H1 (cell line): ENCODE results near the gene AUH. TPM values are rescaled to one million over a fixed set of nuclear protein-coding genes. Genes with fewer than 3 reads are reported as not detected.

Experiments
- CTCF ChIA-PET: fragments of 300-600 bp; sonication (Branson Sonifier 250); formaldehyde crosslinking; loops from one replicate; lab custom pipeline; 2021; ENCODE audit not compliant: partially characterized antibody; lab: Charles Lee
- POLR2A ChIA-PET: fragments of 300-600 bp; sonication (Branson Sonifier 250); formaldehyde crosslinking; loops from one replicate; lab custom pipeline; 2021; ENCODE audit warnings: inconsistent platforms; ENCODE audit not compliant: partially characterized antibody; lab: Charles Lee
- DNase-seq, 2 experiments: peaks; one replicate each; pipeline versions ENCODE4 v3.0.0 to v3.0.0-alpha.2; 2010 to 2022; ENCODE audit warnings: low spot score in 2 of 2, low read depth in 1 of 2, mixed read lengths in 1 of 2
- FAIRE-seq: peaks from 2 replicates; lab custom pipeline; 2011; peaks lifted over from hg19 to GRCh38; lab: Jason Lieb, UNC
- H2AFZ ChIP-seq: 2 replicates; pipeline ENCODE4 v1.8.1; 2012; ENCODE audit warnings: low read length, inconsistent platforms
- H2AK5ac ChIP-seq: 2 replicates; pipeline ENCODE4 v1.6.1; 2013; ENCODE audit warnings: low read depth, low read length
- H2BK120ac ChIP-seq: replicated peaks from 2 replicates; pipeline ENCODE3; 2013; ENCODE audit warnings: low read depth, low read length, inconsistent platforms
- H2BK12ac ChIP-seq: 2 replicates; pipeline ENCODE4 v1.6.1; 2013; ENCODE audit warnings: low read depth, low read length
- H2BK15ac ChIP-seq: 2 replicates; pipeline ENCODE4 v1.6.1; 2013; ENCODE audit warnings: low read length
- H2BK20ac ChIP-seq: 2 replicates; pipeline ENCODE4 v1.6.1; 2013; ENCODE audit warnings: low read length
- H2BK5ac ChIP-seq: 2 replicates; pipeline ENCODE4 v1.6.1; 2013; ENCODE audit warnings: low read depth, low read length
- H3K14ac ChIP-seq: 2 replicates; pipeline ENCODE4 v1.6.1; 2013; ENCODE audit warnings: inconsistent platforms; ENCODE audit not compliant: insufficient read length
- H3K18ac ChIP-seq: 2 replicates; pipeline ENCODE4 v1.6.1; 2013; ENCODE audit warnings: low read length; ENCODE audit errors: extremely low read depth
- H3K23ac ChIP-seq: 2 replicates; pipeline ENCODE4 v1.6.1; 2013; ENCODE audit warnings: inconsistent platforms; ENCODE audit not compliant: insufficient read length
- H3K23me2 ChIP-seq: 2 replicates; pipeline ENCODE4 v1.6.1; 2013; ENCODE audit warnings: low read depth, low read length
- H3K27ac ChIP-seq: 2 replicates; pipeline ENCODE4 v1.6.1; 2011; ENCODE audit warnings: low read depth, low read length, inconsistent platforms
- H3K27me3 ChIP-seq, 4 experiments: replicated peaks in 1 of 4; 1 replicate in 1 of 4; 2 replicates in 3 of 4; pipeline versions ENCODE4 v1.6.1 to v1.8.1; 2011 to 2013; ENCODE audit warnings: low read length in 3 of 4, mild to moderate bottlenecking in 3 of 4, inconsistent platforms in 2 of 4, mixed read lengths in 2 of 4, moderate library complexity in 1 of 4; ENCODE audit not compliant: control insufficient read depth in 3 of 4, insufficient read depth in 3 of 4; ENCODE audit errors: extremely low read depth in 1 of 4
- H3K36me3 ChIP-seq, 4 experiments: 2 replicates each; pipeline versions ENCODE4 v1.6.1 to v1.8.1; 2011 to 2013; ENCODE audit warnings: mild to moderate bottlenecking in 4 of 4, low read length in 3 of 4, moderate library complexity in 2 of 4, control low read depth in 1 of 4, inconsistent platforms in 1 of 4; ENCODE audit not compliant: insufficient read depth in 4 of 4, control insufficient read depth in 2 of 4
- H3K4ac ChIP-seq: replicated peaks from 2 replicates; pipeline ENCODE3; 2013; ENCODE audit warnings: low read length, low read depth, mixed read lengths, inconsistent platforms; ENCODE audit not compliant: insufficient read length
- H3K4me1 ChIP-seq, 4 experiments: replicated peaks in 1 of 4; 1 replicate in 1 of 4; 2 replicates in 3 of 4; pipeline versions ENCODE4 v1.6.1 to v1.8.1; 2011 to 2013; ENCODE audit warnings: low read length in 3 of 4, inconsistent platforms in 2 of 4, mixed read lengths in 1 of 4; ENCODE audit not compliant: insufficient read depth in 4 of 4, control insufficient read depth in 3 of 4
- H3K4me2 ChIP-seq, 2 experiments: 2 replicates each; pipeline versions ENCODE4 v1.6.1 to v1.8.1; 2011 to 2013; ENCODE audit warnings: low read depth in 2 of 2, low read length in 2 of 2, control low read depth in 1 of 2, inconsistent platforms in 1 of 2, mild to moderate bottlenecking in 1 of 2; ENCODE audit not compliant: insufficient read depth in 1 of 2
- H3K4me3 ChIP-seq, 4 experiments: fragments of 200-600, 300-600 bp in 1 of 4; sonication (generic), shearing (Covaris generic), sonication (Bioruptor Twin) in 1 of 4; 2 replicates each; pipeline versions ENCODE4 v1.5.1 to v1.8.1; 2011 to 2016; ENCODE audit warnings: low read length in 4 of 4, low read depth in 3 of 4, control low read depth in 2 of 4, inconsistent platforms in 2 of 4, mild to moderate bottlenecking in 2 of 4, mixed read lengths in 1 of 4, moderate library complexity in 1 of 4; ENCODE audit not compliant: insufficient read depth in 2 of 4; ENCODE audit errors: extremely low read depth in 1 of 4
- H3K56ac ChIP-seq: replicated peaks from 2 replicates; pipeline ENCODE3; 2013; ENCODE audit warnings: low read depth, mild to moderate bottlenecking, mixed read lengths, low read length, inconsistent platforms; ENCODE audit not compliant: insufficient read length
- H3K79me1 ChIP-seq: 2 replicates; pipeline ENCODE4 v1.6.1; 2013; ENCODE audit warnings: low read depth, low read length, control low read depth
- H3K79me2 ChIP-seq, 2 experiments: 2 replicates each; pipeline versions ENCODE4 v1.6.1 to v1.8.1; 2012 to 2013; ENCODE audit warnings: low read length in 2 of 2, mild to moderate bottlenecking in 2 of 2, inconsistent platforms in 1 of 2; ENCODE audit not compliant: insufficient read depth in 2 of 2, control insufficient read depth in 1 of 2
- H3K9ac ChIP-seq, 4 experiments: replicated peaks in 1 of 4; 1 replicate in 1 of 4; 2 replicates in 3 of 4; pipeline versions ENCODE4 v1.6.1 to v1.8.1; 2011 to 2013; ENCODE audit warnings: low read depth in 3 of 4, low read length in 3 of 4, control low read depth in 2 of 4, mild to moderate bottlenecking in 2 of 4, moderate library complexity in 2 of 4, inconsistent platforms in 1 of 4; ENCODE audit errors: extremely low read depth in 1 of 4
- H3K9me3 ChIP-seq, 2 experiments: 2 replicates each; pipeline versions ENCODE4 v1.6.1 to v1.8.1; 2012 to 2013; ENCODE audit warnings: mild to moderate bottlenecking in 2 of 2, moderate library complexity in 2 of 2, control low read depth in 1 of 2, inconsistent platforms in 1 of 2, low read depth in 1 of 2, low read length in 1 of 2, mixed read lengths in 1 of 2; ENCODE audit not compliant: insufficient read depth in 2 of 2
- H4K20me1 ChIP-seq, 2 experiments: replicated peaks in 1 of 2; 2 replicates each; pipeline versions ENCODE3 to v1.8.1; 2011 to 2013; ENCODE audit warnings: inconsistent platforms in 2 of 2, low read length in 2 of 2, mild to moderate bottlenecking in 1 of 2; ENCODE audit not compliant: insufficient read depth in 2 of 2, control insufficient read depth in 1 of 2
- H4K5ac ChIP-seq: 2 replicates; pipeline ENCODE4 v1.6.1; 2013; ENCODE audit warnings: low read length, low read depth, mixed read lengths, inconsistent platforms; ENCODE audit not compliant: insufficient read length
- H4K8ac ChIP-seq: 2 replicates; pipeline ENCODE4 v1.8.0; 2013; ENCODE audit warnings: mild to moderate bottlenecking, moderate library complexity, low read length, inconsistent platforms; ENCODE audit not compliant: insufficient read depth; ENCODE audit errors: extremely low read depth
- H4K91ac ChIP-seq: replicated peaks from 2 replicates; pipeline ENCODE3; 2013; ENCODE audit warnings: low read length, mixed read lengths, inconsistent platforms; ENCODE audit not compliant: insufficient read length
- BACH1 ChIP-seq: IDR thresholded peaks from 2 replicates; pipeline ENCODE4 v1.6.1; 2012; ENCODE audit warnings: low read length, improper control_type of control experiment
- CREB1 ChIP-seq: IDR thresholded peaks from 2 replicates; pipeline ENCODE4 v1.6.1; 2012; ENCODE audit warnings: inconsistent platforms
- EGR1 ChIP-seq: IDR thresholded peaks from 2 replicates; pipeline ENCODE4 v1.6.1; 2011; ENCODE audit warnings: low read depth, low read length, borderline replicate concordance
- GTF2F1 ChIP-seq: IDR thresholded peaks from 2 replicates; pipeline ENCODE4 v1.6.1; 2012; ENCODE audit warnings: low read depth, low read length, improper control_type of control experiment, borderline replicate concordance
- SP2 ChIP-seq: IDR thresholded peaks from 2 replicates; pipeline ENCODE4 v1.6.1; 2012; ENCODE audit warnings: mild to moderate bottlenecking, low read length, inconsistent platforms
- SRF ChIP-seq: IDR thresholded peaks from 2 replicates; pipeline ENCODE4 v1.6.1; 2011; ENCODE audit warnings: mild to moderate bottlenecking, low read depth, low read length, moderate library complexity
- YY1 ChIP-seq: IDR thresholded peaks from 2 replicates; pipeline ENCODE4 v1.6.1; 2011; ENCODE audit warnings: low read depth, mild to moderate bottlenecking, low read length
- ZNF274 ChIP-seq: IDR thresholded peaks from 2 replicates; pipeline ENCODE4 v1.7.0; 2012; ENCODE audit warnings: low read length, borderline replicate concordance; ENCODE audit errors: extremely low read depth
- WGBS, 2 experiments: shearing (Covaris generic) in 1 of 2; methylation state at CpG; one replicate each; pipeline versions ENCODE4 v1.1.6 to v1.1.7; 2013 to 2015; ENCODE audit warnings: low lambda C conversion rate in 2 of 2, mixed read lengths in 2 of 2, inconsistent platforms in 1 of 2, low coverage in 1 of 2, missing lambda C conversion rate in 1 of 2; ENCODE audit not compliant: insufficient replicate concordance in 2 of 2, insufficient coverage in 1 of 2, insufficient read length in 1 of 2; ENCODE audit errors: extremely low coverage in 1 of 2, missing lambda C conversion rate in 1 of 2; 5-methylcytosine and 5-hydroxymethylcytosine counted together
- polyA plus RNA-seq, 7 experiments: library from polyadenylated mRNA; depleted of rRNA in 3 of 7; stranded (reverse) in 5 of 7; unstranded in 2 of 7; fragments of >200 nt in 5 of 7; fragments of 200-250 nt in 2 of 7; gene quantifications; 1 replicate in 5 of 7; 2 replicates in 1 of 7; 4 replicates in 1 of 7; pipeline versions ENCODE4 v1.2.1 to v1.2.3, GENCODE V29; 2011 to 2013; ENCODE audit warnings: missing spikeins in 2 of 7, mixed read lengths in 2 of 7
- total RNA-seq: library from RNA; stranded (reverse); fragmentation: NEBNext Ultra II Directional; extraction: Animal tissue kit (Norgen Biotek cat#: 25700); gene quantifications from 2 replicates; pipeline ENCODE4 v1.2.1, GENCODE V29; 2021

AUH gene
- total and polyA plus RNA-seq, 2 of the 8 experiments (the other 6 are each of a cell fraction or from before 2014, with no cell fraction given), result 5.8 to 21.9 TPM

- Histone ChIP-seq H3K14ac (no peak overlapping the region), H3K4me1 (no peaks in the 10 kb centered on the region), H4K5ac (no peak overlapping the region), H4K8ac (no peak overlapping the region), H2AK5ac (no peak overlapping the region; the same call in 1 of the 2 replicates), H3K4me2 (no peak overlapping the region), H2BK12ac (no peak overlapping the region), H3K4ac (no peak overlapping the region), H3K23me2 (no peaks in the 10 kb centered on the region), H2BK20ac (no peak overlapping the region), H2BK120ac (no peak overlapping the region), H2BK15ac (no peak overlapping the region), H4K91ac (no peak overlapping the region), H2BK5ac (no peak overlapping the region), H3K23ac (no peak overlapping the region), H3K56ac (no peak overlapping the region), H3K79me2 (no peaks in the 10 kb centered on the region), H3K9ac (no peak overlapping the region), H3K27ac (no peak overlapping the region), H3K36me3 (no peaks in the 10 kb centered on the region), H3K4me3 (no peak overlapping the region), H4K20me1 (no peaks in the 10 kb centered on the region), H3K9me3 (0 out of 4 replicates have a peak, but pooled peaks cover 0 to 2% of the 10 kb centered on the region in 2 experiments), H3K18ac (no peak overlapping the region), H3K79me1 (no peaks in the 10 kb centered on the region; the same call in 1 of the 2 replicates), H2AFZ (no peak overlapping the region), H3K27me3 (no peaks in the 10 kb centered on the region; a peak in 1 of 7 replicates)
- TF ChIP-seq ZNF274, result no peak
- no peak for TF ChIP-seq SP2
- TF ChIP-seq YY1, result no peak
- no peak for TF ChIP-seq BACH1
- TF ChIP-seq GTF2F1, result no peak
- TF ChIP-seq CREB1, result no peak
- TF ChIP-seq EGR1, result no peak
- no peak for TF ChIP-seq SRF
- DNase-seq (no peak), FAIRE-seq (no peak)
- POLR2A ChIA-PET, result no interaction called here
- CTCF ChIA-PET, result interaction anchor here (0.9 kb wide), 1 partner anchor 12 kb away, joined by 3 read pairs; no protein-coding TSS in a partner anchor
- WGBS, 2 experiments, result 78% methylated on average over 8 of the region's 8 CpGs; no CpG with 5 or more reads in 1 of the 2 experiments
Observed at GRCh38 chr9:91181541-91181940, 180.2 kb downstream of the AUH start.
